Hematopoietic multipotent progenitor cell (in vitro differentiated cells): ENCODE measurements around the gene CERS5. TPM values are rescaled to one million over a fixed set of nuclear protein-coding genes. Genes with fewer than 3 reads are reported as not detected.

Experiments used
- DNase-seq, 3 donors: peaks; one replicate each; pipeline ENCODE4 v3.0.0-alpha.2; 2011 to 2015; ENCODE audit warnings: low read depth in 2 of 3, low spot score in 2 of 3
- total RNA-seq: library from RNA; depleted of rRNA; stranded (reverse); fragments of >200 nt; gene quantifications from one replicate; pipeline ENCODE4 v1.2.3, GENCODE V29; 2012

CERS5 gene
- total RNA-seq, 1 donor = 28.3 TPM

DNA sequence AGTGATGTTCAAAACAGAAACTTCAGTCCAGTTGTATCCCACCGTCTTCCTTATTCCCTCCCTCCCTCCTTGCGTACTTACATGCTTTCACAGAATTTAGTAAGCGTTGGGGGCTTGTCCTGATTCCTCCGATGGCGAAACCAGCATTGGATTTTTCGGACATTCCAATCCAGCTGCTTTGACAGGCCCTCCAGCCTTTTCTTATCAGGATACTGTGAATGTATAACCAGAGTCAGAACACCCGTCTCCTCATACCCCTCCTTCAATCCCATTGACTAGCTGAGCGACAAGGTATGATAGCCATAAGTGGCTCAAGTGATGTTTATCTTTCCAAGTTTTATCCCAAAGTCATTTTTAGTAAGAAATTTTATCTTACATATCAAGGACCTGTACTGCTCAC, 24.2 kb downstream of the CERS5 start:
- DNase-seq = no peak

DNA sequence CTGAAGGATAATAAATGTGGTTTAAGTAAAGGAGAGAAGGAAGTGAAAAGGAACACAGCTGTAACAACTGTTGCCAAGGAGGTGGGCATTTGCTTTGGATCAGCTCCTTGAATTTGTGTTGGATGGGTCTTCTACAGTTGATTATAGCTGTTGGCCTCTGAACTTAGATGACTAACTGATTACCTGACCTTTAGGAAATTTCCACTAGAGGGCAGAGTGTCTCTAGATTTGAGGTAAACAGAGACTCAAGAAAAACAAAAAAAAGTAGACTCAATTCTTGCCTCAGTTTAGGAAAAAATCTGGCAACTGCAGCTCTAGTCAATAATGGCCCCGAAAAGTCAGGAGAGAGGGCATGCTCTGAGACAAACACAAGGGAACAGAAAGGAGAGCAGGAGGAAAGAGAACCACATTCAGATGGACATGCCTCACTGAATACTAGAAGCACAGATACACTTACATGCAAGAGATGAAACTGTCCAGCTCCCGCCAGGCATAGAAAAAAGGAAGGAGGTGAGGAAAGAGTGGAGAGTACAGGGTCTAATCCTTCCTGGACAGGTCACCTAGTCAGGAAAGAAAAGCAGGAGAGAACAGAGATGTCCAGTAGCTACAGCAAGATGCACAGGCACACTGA, 34.5 kb downstream of the CERS5 start:
- DNase-seq = peak in 2 of 3 donors; percentile 22 to 66

GRCh38 chr12:50129290-50129689, 37.9 kb downstream of the CERS5 start:
- no peak for DNase-seq

DNA sequence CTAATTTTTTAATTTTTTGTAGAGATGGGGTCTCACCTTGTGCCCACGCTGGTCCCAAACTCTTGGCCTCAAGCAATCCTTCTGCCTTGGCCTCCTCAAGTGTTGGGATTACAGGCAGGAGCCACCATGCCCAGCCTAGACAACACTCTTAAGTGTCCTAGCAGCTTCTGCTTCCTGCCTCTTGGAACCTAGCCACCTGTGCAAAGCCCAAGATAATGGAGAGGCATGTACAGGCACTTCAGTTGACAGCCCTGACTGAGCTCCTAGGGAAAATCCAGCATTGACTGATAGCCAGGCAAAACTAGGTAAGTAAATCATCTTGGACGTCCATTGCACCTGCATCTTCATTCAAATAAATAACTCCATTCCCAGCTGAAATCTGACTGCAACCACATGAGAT, 39.6 kb downstream of the CERS5 start:
- no peak for DNase-seq

GRCh38 chr12:50123203-50123602, 44.0 kb downstream of the CERS5 start:
- no peak for DNase-seq

- DNase-seq = no peak
Measured at GRCh38 chr12:50121641-50122040, 45.5 kb downstream of the CERS5 start.

DNA sequence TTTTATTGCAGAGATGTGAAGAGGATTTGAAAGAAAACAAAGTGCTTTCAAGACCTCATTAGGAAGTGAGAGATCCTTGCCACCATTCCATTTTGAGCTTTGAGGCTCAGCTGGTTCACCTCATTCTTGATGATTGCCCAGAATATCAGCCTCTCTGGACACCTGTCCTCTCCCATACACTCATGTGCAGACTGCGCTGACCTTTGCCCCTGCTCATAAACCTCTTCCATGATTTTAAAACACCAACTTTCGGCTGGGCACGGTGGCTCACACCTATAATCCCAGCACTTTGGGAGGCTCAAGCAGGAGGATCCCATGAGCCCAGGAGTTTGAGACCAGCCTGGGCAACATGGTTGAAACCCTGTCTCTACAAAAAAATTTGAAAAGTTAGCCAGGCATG, 46.2 kb downstream of the CERS5 start:
- no peak for DNase-seq

DNA sequence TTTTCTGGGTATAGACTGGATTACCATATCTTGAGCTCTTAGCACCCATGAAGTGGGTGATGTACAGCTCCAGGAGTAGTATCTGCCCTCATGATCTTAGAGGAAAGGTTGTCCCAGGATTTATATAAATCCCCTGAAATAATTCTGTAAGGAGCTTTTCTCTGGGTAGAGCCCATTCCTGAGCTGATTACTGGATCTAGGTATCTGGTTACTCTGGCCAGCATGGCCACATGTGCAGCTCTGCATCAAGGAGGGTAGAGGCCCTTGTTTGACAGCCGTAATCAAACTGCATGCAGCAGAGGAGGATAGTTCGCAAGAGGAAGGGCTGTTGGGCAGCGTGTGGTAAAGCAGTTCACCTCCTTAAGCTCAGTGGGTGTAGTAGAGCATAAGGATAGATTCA, 46.6 kb downstream of the CERS5 start:
- no peak for DNase-seq

GRCh38 chr12:50119387-50119786, 47.8 kb downstream of the CERS5 start:
- no peak for DNase-seq

- no peak for DNase-seq
Measured at GRCh38 chr12:50117057-50117622, 50.0 kb downstream of the CERS5 start.

DNA sequence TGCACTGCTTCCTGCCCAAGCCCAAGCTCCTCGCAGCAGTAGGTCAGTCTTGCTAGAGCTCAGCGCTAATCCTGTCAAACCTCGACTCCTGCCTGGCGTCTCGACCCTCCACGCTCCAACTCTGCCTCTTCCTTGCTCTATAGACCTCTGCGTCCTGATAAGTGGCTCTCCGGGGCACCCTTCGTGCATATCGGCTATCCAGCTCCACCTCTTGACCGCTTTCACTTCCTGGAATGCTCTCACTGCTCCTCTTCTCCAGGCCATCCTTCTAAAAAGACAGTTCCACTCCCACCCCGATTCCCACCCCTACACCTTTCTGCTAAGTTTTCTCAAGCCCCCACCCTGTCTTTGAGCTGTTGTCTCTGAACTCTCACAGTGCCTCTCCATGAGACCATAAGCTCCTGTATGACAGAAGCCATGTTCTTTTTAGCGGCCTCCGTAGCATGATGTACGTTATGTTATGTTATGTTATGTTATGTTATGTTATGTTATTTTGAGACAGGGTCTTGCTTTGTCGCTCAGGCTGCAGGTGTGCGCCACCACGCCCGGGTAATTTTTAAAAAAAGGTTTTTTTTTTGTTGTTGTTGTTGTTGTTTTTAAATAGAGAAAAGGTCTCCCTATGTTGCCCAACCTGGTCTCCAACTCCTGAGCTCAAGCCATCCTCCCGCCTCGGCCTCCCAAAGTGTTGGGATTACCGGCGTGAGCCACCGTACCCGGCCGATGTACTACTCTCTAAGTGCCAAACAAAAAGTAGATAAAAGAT, 54.5 kb downstream of the CERS5 start:
- DNase-seq = no peak

DNA sequence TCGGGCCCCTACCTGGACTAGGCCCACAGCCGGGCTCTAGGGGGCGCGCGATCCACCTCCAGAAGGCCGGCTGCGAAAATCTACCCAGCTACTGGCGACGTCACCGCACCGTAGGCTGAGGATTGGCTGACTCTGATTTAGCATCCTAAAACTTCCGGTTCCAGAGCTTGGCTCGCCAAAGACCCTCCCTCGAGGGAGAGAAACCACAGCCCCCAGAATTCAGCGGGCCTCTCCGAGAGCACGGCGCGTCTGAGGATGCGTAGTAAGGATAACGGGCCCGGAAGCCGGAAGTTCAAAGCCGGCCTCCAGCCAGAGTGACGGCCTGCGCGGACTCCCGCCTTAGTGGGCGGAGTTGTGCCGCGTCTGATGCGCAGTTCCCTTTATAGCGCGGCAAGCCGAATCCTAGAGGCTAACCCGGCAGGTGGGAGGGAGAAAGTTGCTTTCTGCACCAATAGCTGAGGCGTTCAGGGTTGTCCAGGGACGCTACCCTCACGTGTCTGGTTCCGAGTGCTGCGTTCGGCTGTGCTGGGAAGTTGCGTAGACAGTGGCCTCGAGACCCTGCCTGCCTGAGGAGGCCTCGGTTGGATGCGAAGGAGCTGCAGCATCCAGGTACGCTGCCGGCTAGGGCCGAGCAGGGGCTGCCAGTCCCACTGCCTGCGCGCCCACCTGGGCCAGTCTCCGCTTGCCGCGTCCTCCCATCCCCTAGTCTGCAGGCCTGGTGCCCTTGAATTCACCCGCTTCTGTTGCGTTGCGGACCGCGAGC, 55.3 kb downstream of the CERS5 start, which contains the start of gene COX14:
COX14 (plus strand) TSS at position 544 of the 763 bp plus-strand sequence. CDS start 7,808 bp downstream, outside the sequence.
- peak; percentile 98 to 100 (median 99) for DNase-seq

DNA sequence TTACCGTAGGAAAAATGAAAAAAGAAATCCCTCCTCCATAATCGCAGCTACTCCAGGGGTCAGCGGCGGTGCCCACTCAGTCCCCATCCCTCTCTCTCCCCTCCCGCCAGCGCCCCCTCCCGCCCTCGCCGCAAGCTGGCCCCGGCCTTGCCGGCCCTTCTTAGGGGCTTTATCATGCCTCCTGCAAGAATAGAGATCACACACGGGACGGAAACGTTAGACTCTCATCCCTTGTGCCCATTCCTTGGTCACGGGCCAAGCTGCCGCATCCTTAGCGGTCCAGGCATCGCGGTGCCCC, 55.8 kb downstream of the CERS5 start:
- DNase-seq = no peak

DNA sequence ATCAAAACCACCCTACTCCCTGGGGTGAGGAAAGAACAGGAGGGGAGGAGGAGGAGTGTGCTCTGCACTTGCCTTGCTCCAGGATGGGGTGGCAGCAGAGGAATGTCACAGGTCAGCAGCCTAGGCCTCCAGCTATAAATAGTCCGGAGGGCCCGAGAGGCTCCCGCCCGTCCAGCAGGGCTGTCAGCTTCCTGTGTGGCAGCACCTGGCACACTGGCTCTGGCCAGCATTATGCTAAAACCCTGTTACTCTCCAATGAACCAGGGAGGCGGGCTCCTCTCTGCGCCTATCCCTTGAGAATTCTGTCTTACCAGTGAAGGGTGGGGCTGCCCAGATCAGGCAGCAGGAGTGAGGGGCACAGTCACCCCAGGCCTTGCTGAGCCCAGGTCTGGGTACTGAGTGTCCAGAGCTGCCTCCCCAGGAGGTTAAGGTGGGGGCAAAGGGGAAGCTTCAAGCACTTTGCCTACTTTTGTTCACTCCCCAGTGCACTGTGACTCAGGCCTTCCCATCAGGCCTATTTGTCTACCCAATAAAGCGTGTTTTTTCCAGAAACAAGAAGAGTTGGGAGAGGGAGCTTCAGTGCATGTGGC, 56.3 kb downstream of the CERS5 start:
- peak in 1 of 3 donors; percentile 6 for DNase-seq

DNA sequence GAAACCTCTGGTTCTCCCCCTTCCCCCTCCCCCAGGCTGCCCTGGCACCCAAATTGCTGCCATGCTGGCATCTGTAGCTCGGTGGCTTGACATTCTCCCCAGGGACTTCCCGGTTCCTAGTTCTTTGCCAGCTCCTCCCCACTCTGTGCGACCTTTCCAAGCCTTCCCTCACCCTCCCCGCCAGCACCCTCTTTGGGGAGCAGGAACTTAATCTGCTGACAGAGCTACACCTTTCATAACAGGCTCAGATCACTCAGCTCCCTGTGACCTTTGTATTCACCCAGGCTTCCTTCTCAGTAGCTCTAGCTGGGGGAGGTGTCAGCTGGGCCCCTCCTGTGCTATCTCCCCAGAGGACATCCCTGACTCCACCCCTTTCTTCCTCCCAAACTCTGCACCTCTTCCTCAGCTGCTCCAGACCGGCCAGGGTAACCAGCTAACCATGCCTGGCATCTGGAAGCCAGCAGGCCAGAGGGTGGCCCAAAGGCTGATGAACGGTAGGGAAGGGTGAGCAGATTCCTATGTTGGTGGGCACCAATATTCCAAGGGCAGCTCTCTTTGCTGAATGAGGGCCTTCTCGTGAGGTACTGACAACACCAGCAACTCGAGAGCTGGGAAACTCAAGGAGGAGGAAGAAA, 56.9 kb downstream of the CERS5 start:
- no peak for DNase-seq

DNA sequence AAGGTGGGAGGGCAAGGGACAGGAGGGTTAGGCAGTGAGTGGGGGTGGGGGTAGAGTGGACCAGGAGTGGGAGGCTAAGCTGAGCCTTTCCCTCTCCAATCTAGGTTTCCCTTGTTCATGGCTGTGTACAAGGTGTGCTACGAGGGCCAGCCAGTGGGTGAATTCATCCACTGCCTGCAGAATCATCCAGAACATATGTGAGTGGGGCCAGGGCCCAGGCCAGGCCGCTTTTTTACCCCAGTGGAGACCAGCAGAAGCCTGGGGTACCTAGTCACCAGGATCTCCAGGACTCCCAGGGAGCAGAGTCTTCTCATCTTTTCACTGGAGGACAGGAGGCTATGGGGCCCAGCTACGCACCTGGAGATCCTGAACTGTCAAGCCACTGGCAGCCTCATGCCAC, 57.9 kb downstream of the CERS5 start:
- DNase-seq = no peak

DNA sequence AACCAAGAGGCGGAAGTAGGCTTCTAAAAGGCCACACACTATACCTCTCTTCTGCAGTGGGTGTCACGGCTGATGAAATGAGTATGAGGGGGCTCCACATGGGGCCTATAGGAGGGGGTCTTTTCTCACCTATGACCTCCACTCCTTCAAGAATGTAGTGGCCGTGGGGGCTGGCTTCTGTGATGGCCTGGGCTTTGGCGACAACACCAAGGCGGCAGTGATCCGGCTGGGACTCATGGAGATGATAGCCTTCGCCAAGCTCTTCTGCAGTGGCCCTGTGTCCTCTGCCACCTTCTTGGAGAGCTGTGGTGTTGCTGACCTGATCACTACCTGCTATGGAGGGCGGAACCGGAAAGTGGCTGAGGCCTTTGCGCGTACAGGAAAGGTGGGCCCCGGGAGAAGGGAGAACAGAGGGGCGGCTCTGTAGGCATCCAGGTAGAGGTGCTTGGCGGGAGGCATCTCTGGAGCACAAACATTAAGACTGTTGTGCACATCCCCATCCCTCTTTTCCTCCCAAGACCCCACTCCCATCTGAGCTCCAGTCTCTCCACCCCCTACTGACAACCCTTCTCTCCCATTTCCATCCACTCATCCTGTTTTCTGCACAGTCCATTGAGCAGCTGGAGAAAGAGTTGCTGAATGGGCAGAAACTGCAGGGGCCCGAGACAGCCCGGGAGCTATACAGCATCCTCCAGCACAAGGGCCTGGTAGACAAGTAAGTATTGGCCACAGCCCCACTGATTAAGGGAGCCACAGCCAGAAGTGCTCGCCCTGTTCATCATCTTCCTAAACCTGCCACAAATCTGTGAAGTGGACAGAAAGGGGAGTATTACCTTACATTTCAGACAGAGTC, 59.5 kb downstream of the CERS5 start:
- DNase-seq = no peak

- DNase-seq = no peak
Measured at GRCh38 chr12:50106907-50107306, 60.3 kb downstream of the CERS5 start.

DNA sequence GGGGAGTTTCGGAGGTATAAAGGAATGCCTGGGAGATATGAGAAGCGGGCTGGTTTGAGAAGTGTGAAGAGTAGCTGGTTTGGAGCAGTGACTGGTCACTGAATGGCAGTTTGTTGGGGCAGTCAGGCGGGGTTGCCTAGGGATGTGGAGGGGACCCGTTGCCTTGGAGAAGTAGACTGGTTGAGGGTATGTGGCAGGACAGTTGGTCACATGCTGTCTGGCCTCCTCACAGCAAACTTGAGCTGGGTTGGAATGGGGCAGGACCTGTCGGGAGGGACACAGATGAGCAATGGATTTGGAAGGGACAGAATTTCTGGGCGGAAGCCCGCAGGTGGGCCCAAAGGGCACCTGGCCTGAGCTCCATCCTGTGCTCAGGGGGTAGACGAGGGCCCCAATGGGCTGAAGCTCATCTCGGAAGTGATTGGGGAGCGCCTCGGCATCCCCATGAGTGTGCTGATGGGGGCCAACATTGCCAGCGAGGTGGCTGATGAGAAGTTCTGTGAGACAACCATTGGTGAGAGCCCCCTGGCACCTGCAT, 61.2 kb downstream of the CERS5 start:
- DNase-seq = no peak
